Hematopoietic multipotent progenitor cell treated with erythropoietin and hydrocortisone succinate and interleukin-3 and kit ligand, for 15 days (in vitro differentiated cells): ENCODE results near the gene CYGB.
"Not testable (repeated sequence)": the region's sequence is repeated elsewhere in the genome, so short reads cannot be mapped to it uniquely, and the experiment has no call there.

Experiments
- DNase-seq: peaks from one replicate; pipeline ENCODE4 v3.0.0-alpha.2; 2015; ENCODE audit warnings: low spot score

CYGB gene

GRCh38 chr17:76567634-76568432 is 30.3 kb upstream of the CYGB start:
- no peak for DNase-seq

- DNase-seq: no peak
These were observed 29.5 kb upstream of the CYGB start for GRCh38 chr17:76566988-76567431.

- no peak for DNase-seq
These were observed 29.1 kb upstream of the CYGB start for GRCh38 chr17:76566613-76566943.

GRCh38 chr17:76565728-76566612 is 28.5 kb upstream of the CYGB start:
- no peak for DNase-seq

- DNase-seq: not testable (repeated sequence)
These were observed 27.6 kb upstream of the CYGB start for GRCh38 chr17:76564991-76565727.

- DNase-seq: not testable (repeated sequence)
These were observed 25.9 kb upstream of the CYGB start for GRCh38 chr17:76563359-76563758.

- DNase-seq: peak; percentile 79
These were observed 25.2 kb upstream of the CYGB start for GRCh38 chr17:76562734-76563148.

GRCh38 chr17:76561799-76562268 is 24.3 kb upstream of the CYGB start:
- no peak for DNase-seq

- DNase-seq: no peak
These were observed 23.8 kb upstream of the CYGB start for GRCh38 chr17:76561332-76561731.

- DNase-seq: no peak
These were observed 23.3 kb upstream of the CYGB start for GRCh38 chr17:76560877-76561221.

GRCh38 chr17:76560036-76560876 is 22.7 kb upstream of the CYGB start:
- DNase-seq: no peak

- not testable (repeated sequence) for DNase-seq
These were observed 22.0 kb upstream of the CYGB start for GRCh38 chr17:76559460-76559859.

- peak; percentile 43 for DNase-seq
These were observed 20.9 kb upstream of the CYGB start for GRCh38 chr17:76558198-76559095.

- peak; percentile 94 for DNase-seq
These were observed 20.1 kb upstream of the CYGB start for GRCh38 chr17:76557368-76558197.

GRCh38 chr17:76556765-76557367 is 19.4 kb upstream of the CYGB start:
- peak; percentile 34 for DNase-seq

GRCh38 chr17:76554131-76554530 is 16.6 kb upstream of the CYGB start:
- DNase-seq: no peak

- DNase-seq: no peak
These were observed 15.8 kb upstream of the CYGB start for GRCh38 chr17:76553178-76553908.

- DNase-seq: no peak
These were observed 14.2 kb upstream of the CYGB start for GRCh38 chr17:76551685-76552084.
